SK-N-SH treated with all-trans-retinoic acid at 6 μM for 48 hours (cell line): ENCODE measurements around the gene SNAPIN.

ENCODE experiments used
- ESRRG ChIP-seq: fragments of 250-450 bp; sonication (Bioruptor Pico); IDR thresholded peaks from 2 replicates; pipeline ENCODE4 v1.6.1; 2021; ENCODE audit warnings: mild to moderate bottlenecking
- RARB ChIP-seq: fragments of 250-450 bp; sonication (Bioruptor Pico); IDR thresholded peaks from 2 replicates; pipeline ENCODE4 v1.8.0; 2021; ENCODE audit warnings: mild to moderate bottlenecking, moderate library complexity
- SNAI2 ChIP-seq: fragments of 250-450 bp; sonication (Bioruptor Pico); IDR thresholded peaks from 2 replicates; pipeline ENCODE4 v1.5.0; 2020; ENCODE audit warnings: mild to moderate bottlenecking, moderate library complexity
- TOX ChIP-seq: fragments of 250-450 bp; sonication (Bioruptor Pico); IDR thresholded peaks from 2 replicates; pipeline ENCODE4 v1.8.0; 2021; ENCODE audit warnings: mild to moderate bottlenecking, moderate library complexity, borderline replicate concordance
- ZC3H10 ChIP-seq: fragments of 250-450 bp; sonication (Bioruptor Pico); IDR thresholded peaks from 2 replicates; pipeline ENCODE4 v1.5.1; 2021; ENCODE audit warnings: mild to moderate bottlenecking, moderate library complexity
- ZFP3 ChIP-seq: fragments of 250-450 bp; sonication (Bioruptor Pico); IDR thresholded peaks from 2 replicates; pipeline ENCODE4 v1.5.0; 2020; ENCODE audit warnings: mild to moderate bottlenecking, moderate library complexity

DNA sequence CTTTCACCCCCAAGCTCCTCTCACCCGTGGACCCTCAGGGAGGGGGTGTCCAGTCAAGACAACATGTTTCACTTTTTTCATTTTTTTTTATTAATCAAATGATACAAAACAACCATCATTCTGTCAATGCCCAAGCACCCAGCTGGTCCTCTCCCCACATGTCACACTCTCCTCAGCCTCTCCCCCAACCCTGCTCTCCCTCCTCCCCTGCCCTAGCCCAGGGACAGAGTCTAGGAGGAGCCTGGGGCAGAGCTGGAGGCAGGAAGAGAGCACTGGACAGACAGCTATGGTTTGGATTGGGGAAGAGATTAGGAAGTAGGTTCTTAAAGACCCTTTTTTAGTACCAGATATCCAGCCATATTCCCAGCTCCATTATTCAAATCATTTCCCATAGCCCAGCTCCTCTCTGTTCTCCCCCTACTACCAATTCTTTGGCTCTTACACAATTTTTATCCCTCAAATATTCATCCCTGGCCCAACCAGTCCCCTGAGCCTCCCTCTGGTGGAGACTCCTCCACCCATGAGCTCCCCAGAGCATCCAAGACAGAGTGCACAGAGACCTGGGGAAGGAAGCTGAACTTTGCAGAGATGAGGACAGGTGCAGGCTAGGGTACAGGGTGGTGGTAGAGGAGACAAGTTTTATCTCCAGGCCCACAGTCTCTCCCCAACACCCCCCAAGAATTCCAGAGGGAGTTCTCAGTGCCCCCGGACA, 44.2 kb upstream of the SNAPIN start:
- TF ChIP-seq ESRRG (CRISPR knock-in tag) (no peak), ZFP3 (no peak), TOX (CRISPR knock-in tag) (no peak), SNAI2 (CRISPR knock-in tag) (no peak), RARB (CRISPR knock-in tag) (no peak), ZC3H10 (CRISPR knock-in tag) (no peak)
